HCT116 (cell line): Measurements from ENCODE around the gene PRKCH. TPM values are rescaled to one million over a fixed set of nuclear protein-coding genes. Genes with fewer than 3 reads are reported as not detected.

Source experiments
- ATAC-seq: fragments of 200-7000 bp; cut with Tn5 transposase; 2 replicates; pipeline ENCODE4 v1.9.1; 2020; ENCODE audit warnings: mild to moderate bottlenecking, moderate library complexity
- BruUV-seq: library from RNA; stranded (reverse); fragments of 400-500 nt; replicated peaks from 2 replicates; lab custom pipeline; 2021; lab: Mats Ljungman, UMichigan
- CTCF ChIA-PET: fragments of 300-600 bp; sonication (Branson Sonifier 250); formaldehyde crosslinking; loops from one replicate; lab custom pipeline; 2021; ENCODE audit warnings: antibody characterized with exemption; lab: Charles Lee
- POLR2A ChIA-PET: fragments of 300-600, 350-600 bp; sonication (Branson Sonifier 250); formaldehyde crosslinking; loops from one replicate; lab custom pipeline; 2021; ENCODE audit warnings: antibody characterized with exemption; lab: Charles Lee
- RAD21 ChIA-PET, 2 experiments: fragments of 300-600 bp; sonication (Branson Sonifier 250); formaldehyde crosslinking; loops; one replicate each; lab custom pipeline; 2023; ENCODE audit warnings: low total read pairs in 2 of 2; ENCODE audit not compliant: uncharacterized antibody in 2 of 2, unreplicated experiment in 2 of 2, low non-redundant PET in 1 of 2; lab: Charles Lee
- DNase-seq: peaks from one replicate; pipeline ENCODE4 v3.0.0-alpha.2; 2010; ENCODE audit warnings: low read depth, low spot score
- H2AFZ ChIP-seq: fragments of 200-600 bp; shearing (Covaris generic), sonication (generic); 2 replicates; pipeline ENCODE4 v1.6.1; 2017; ENCODE audit warnings: low read depth, mixed run types, mixed read lengths, antibody characterized with exemption, low read length; ENCODE audit not compliant: poor library complexity, severe bottlenecking
- H3K27ac ChIP-seq: 2 replicates; pipeline ENCODE4 v1.5.1; 2012; ENCODE audit warnings: low read depth, low read length
- H3K27me3 ChIP-seq: fragments of 200-600 bp; sonication (generic); 2 replicates; pipeline ENCODE4 v1.6.1; 2016; ENCODE audit warnings: mixed run types, low read length, mixed read lengths; ENCODE audit not compliant: insufficient read depth
- H3K36me3 ChIP-seq, 2 experiments: fragments of 200-500 bp in 1 of 2; fragments of 200-600 bp in 1 of 2; sonication (Bioruptor generic) in 1 of 2; sonication (generic) in 1 of 2; 2 replicates each; pipeline versions ENCODE4 v1.5.1 to v1.6.1; 2014 to 2016; ENCODE audit warnings: low read length in 2 of 2, inconsistent platforms in 1 of 2, mixed read lengths in 1 of 2, mixed run types in 1 of 2; ENCODE audit not compliant: insufficient read depth in 2 of 2, control insufficient read depth in 1 of 2
- H3K4me1 ChIP-seq, 2 experiments: fragments of 200-600 bp in 1 of 2; sonication (generic) in 1 of 2; 2 replicates each; pipeline versions ENCODE4 v1.5.1 to v1.6.1; 2012 to 2017; ENCODE audit warnings: low read length in 2 of 2, inconsistent platforms in 1 of 2, mild to moderate bottlenecking in 1 of 2, mixed read lengths in 1 of 2, mixed run types in 1 of 2, moderate library complexity in 1 of 2; ENCODE audit not compliant: insufficient read depth in 2 of 2, control insufficient read depth in 1 of 2
- H3K4me2 ChIP-seq: fragments of 200-600 bp; sonication (generic); 2 replicates; pipeline ENCODE4 v1.6.1; 2017; ENCODE audit warnings: mixed run types, low read length, mixed read lengths
- H3K4me3 ChIP-seq, 2 experiments: fragments of 200-600 bp in 1 of 2; sonication (generic) in 1 of 2; replicated peaks in 1 of 2; 2 replicates each; pipeline ENCODE4 v1.5.1; 2011 to 2016; ENCODE audit warnings: low read length in 2 of 2, control low read depth in 1 of 2, low read depth in 1 of 2, mild to moderate bottlenecking in 1 of 2, mixed read lengths in 1 of 2, mixed run types in 1 of 2
- H3K79me2 ChIP-seq: fragments of 200-600 bp; sonication (generic); 2 replicates; pipeline ENCODE4 v1.6.1; 2017; ENCODE audit warnings: mild to moderate bottlenecking, mixed run types, low read length, moderate library complexity, mixed read lengths; ENCODE audit not compliant: insufficient read depth
- H3K9ac ChIP-seq: fragments of 200-600 bp; sonication (generic); 2 replicates; pipeline ENCODE4 v1.6.1; 2016; ENCODE audit warnings: low read length, mixed read lengths
- H3K9me2 ChIP-seq: fragments of 200-600 bp; sonication (generic), shearing (Covaris generic); 2 replicates; pipeline ENCODE4 v1.6.1; 2017; ENCODE audit warnings: mixed run types, mild to moderate bottlenecking, moderate library complexity; ENCODE audit not compliant: insufficient read depth
- H3K9me3 ChIP-seq, 2 experiments: fragments of 200-500 bp in 1 of 2; fragments of 200-600 bp in 1 of 2; sonication (Bioruptor generic) in 1 of 2; sonication (generic) in 1 of 2; 2 replicates each; pipeline ENCODE4 v1.6.1; 2014 to 2017; ENCODE audit warnings: low read length in 2 of 2, mixed read lengths in 2 of 2, inconsistent platforms in 1 of 2, low read depth in 1 of 2, mild to moderate bottlenecking in 1 of 2, mixed run types in 1 of 2, moderate library complexity in 1 of 2; ENCODE audit not compliant: control insufficient read depth in 1 of 2, insufficient read depth in 1 of 2
- H4K20me1 ChIP-seq: fragments of 200-600 bp; sonication (generic), shearing (Covaris generic); 2 replicates; pipeline ENCODE4 v1.6.1; 2017; ENCODE audit warnings: mixed run types, mild to moderate bottlenecking, moderate library complexity; ENCODE audit not compliant: insufficient read depth
- ATF3 ChIP-seq: IDR thresholded peaks from 2 replicates; pipeline ENCODE4 v1.6.1; 2012
- CBX3 ChIP-seq: IDR thresholded peaks from 2 replicates; pipeline ENCODE4 v1.6.1; 2012; ENCODE audit warnings: low read depth
- CEBPB ChIP-seq: IDR thresholded peaks from 2 replicates; pipeline ENCODE4 v1.6.1; 2012; ENCODE audit warnings: low read depth
- CTCF ChIP-seq, 3 experiments: fragments of 200-600 bp in 1 of 3; sonication (generic) in 1 of 3; IDR thresholded peaks in 2 of 3; conservative IDR thresholded peaks in 1 of 3; 2 replicates each; pipeline ENCODE4 v1.5.1; 2012 to 2017; ENCODE audit warnings: low read depth in 2 of 3, low read length in 2 of 3, antibody characterized with exemption in 1 of 3, borderline replicate concordance in 1 of 3, control low read depth in 1 of 3, mild to moderate bottlenecking in 1 of 3, mixed read lengths in 1 of 3, mixed run types in 1 of 3, moderate library complexity in 1 of 3; ENCODE audit not compliant: insufficient read depth in 1 of 3
- EGR1 ChIP-seq: IDR thresholded peaks from 2 replicates; pipeline ENCODE4 v1.6.1; 2012; ENCODE audit warnings: low read depth
- EZH2 ChIP-seq: fragments of 200-600 bp; sonication (generic); IDR thresholded peaks from 2 replicates; pipeline ENCODE4 v1.6.1; 2017; ENCODE audit warnings: antibody characterized with exemption, mixed run types
- EZH2phosphoT487 ChIP-seq: fragments of 200-600 bp; IDR thresholded peaks from 2 replicates; pipeline ENCODE4 v1.6.1; 2018; ENCODE audit warnings: antibody characterized with exemption, borderline replicate concordance
- JUND ChIP-seq: IDR thresholded peaks from 2 replicates; pipeline ENCODE4 v1.6.1; 2012
- POLR2A ChIP-seq: IDR thresholded peaks from 2 replicates; pipeline ENCODE4 v1.7.0; 2011; ENCODE audit warnings: borderline replicate concordance; ENCODE audit not compliant: insufficient read depth, insufficient read length; ENCODE audit errors: extremely low read depth
- RAD21 ChIP-seq: IDR thresholded peaks from 2 replicates; pipeline ENCODE4 v1.6.1; 2012; ENCODE audit warnings: low read depth, mild to moderate bottlenecking
- REST ChIP-seq: IDR thresholded peaks from 2 replicates; pipeline ENCODE4 v1.6.1; 2012; ENCODE audit warnings: low read depth
- SRF ChIP-seq: IDR thresholded peaks from 2 replicates; pipeline ENCODE4 v1.6.1; 2012; ENCODE audit warnings: low read depth
- TCF7L2 ChIP-seq: IDR thresholded peaks from 2 replicates; pipeline ENCODE4 v1.7.0; 2011; ENCODE audit warnings: borderline replicate concordance, inconsistent platforms; ENCODE audit not compliant: insufficient read depth, insufficient read length; ENCODE audit errors: extremely low read depth
- YY1 ChIP-seq: IDR thresholded peaks from 2 replicates; pipeline ENCODE4 v1.6.1; 2011; ENCODE audit warnings: low read length, low read depth, moderate library complexity, mild to moderate bottlenecking; ENCODE audit not compliant: insufficient replicate concordance; ENCODE audit errors: extremely low read depth
- ZBTB33 ChIP-seq: IDR thresholded peaks from 2 replicates; pipeline ENCODE4 v1.6.1; 2011; ENCODE audit warnings: mild to moderate bottlenecking, low read length, moderate library complexity; ENCODE audit not compliant: insufficient replicate concordance; ENCODE audit errors: extremely low read depth
- ZFX ChIP-seq: fragments of 450-650 bp; IDR thresholded peaks from 2 replicates; pipeline ENCODE4 v1.6.1; 2017
- ZNF274 ChIP-seq: fragments of 200-500 bp; sonication (Bioruptor generic); IDR thresholded peaks from 2 replicates; pipeline ENCODE4 v1.6.1; 2014; ENCODE audit warnings: mild to moderate bottlenecking, low read depth, low read length, inconsistent platforms
- intact Hi-C: fragments of 100-400 bp; cut with micrococcal nuclease; formaldehyde crosslinking; loops from 2 replicates; pipeline ENCODE4 v1.10.0; 2022
- total RNA-seq: library from RNA; stranded (reverse); gene quantifications from one replicate; pipeline ENCODE4 v1.2.1, GENCODE V29; 2021; ENCODE audit not compliant: unreplicated experiment
- TF ChIP-seq, protein P1 (sequence below): IDR thresholded peaks from 2 replicates; pipeline ENCODE4 v1.6.1; 2012

PRKCH gene
- total RNA-seq, 1 experiment from 2014 or later = 16.6 TPM

GRCh38 chr14:61471297-61472005, 150.1 kb downstream of the PRKCH start:
- intact Hi-C loops = no loop called here
- no peak overlapping the region for H3K9ac ChIP-seq

More at GRCh38 chr14:61471297-61472005, 150.1 kb downstream of the PRKCH start:
- no peaks in the 10 kb centered on the region for H3K36me3 ChIP-seq
- H2AFZ ChIP-seq = no peak overlapping the region
- no peaks in the 10 kb centered on the region for H4K20me1 ChIP-seq
- H3K27me3 ChIP-seq = no peaks in the 10 kb centered on the region
- RAD21 ChIA-PET = no interaction called here
- no peaks in the 10 kb centered on the region for H3K79me2 ChIP-seq
- TF ChIP-seq EGR1 (no peak), JUND (no peak), ZFX (no peak), CEBPB (no peak), YY1 (no peak), ATF3 (no peak), SRF (no peak), TCF7L2 (no peak), REST (no peak), ZBTB33 (no peak), EZH2 (no peak), ZNF274 (no peak), CTCF (IDR thresholded peaks at IDR 0.05 in 2 of 3, conservative IDR thresholded peaks at IDR 0.05 in 1 of 3; ENCODE audit: borderline replicate concordance in 1 of 3, insufficient read depth in 1 of 3, low read depth in 2 of 3, low read length in 2 of 3) (no peak), RAD21 (no peak), EZH2phosphoT487 (no peak), CBX3 (no peak), POLR2A (no peak)
- TF ChIP-seq, protein P1, sequence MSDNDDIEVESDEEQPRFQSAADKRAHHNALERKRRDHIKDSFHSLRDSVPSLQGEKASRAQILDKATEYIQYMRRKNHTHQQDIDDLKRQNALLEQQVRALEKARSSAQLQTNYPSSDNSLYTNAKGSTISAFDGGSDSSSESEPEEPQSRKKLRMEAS = no peak
- ATAC-seq (no peak), DNase-seq (no peak)
- H3K9me3 ChIP-seq = no peaks in the 10 kb centered on the region
- H3K4me2 ChIP-seq = no peak overlapping the region
- POLR2A ChIA-PET = no interaction called here
- BruUV-seq = no TSS peak
- peaks cover 14 to 19% of the 10 kb centered on the region in 2 experiments for H3K4me1 ChIP-seq
- H3K4me3 ChIP-seq = no peak overlapping the region
- CTCF ChIA-PET = interaction anchor here (0.8 kb wide), 1 partner anchor 366 kb away, joined by 4 read pairs; no protein-coding TSS in a partner anchor
- no peak overlapping the region for H3K27ac ChIP-seq
- H3K9me2 ChIP-seq = no peaks in the 10 kb centered on the region
